ENCODE measurements around the gene COA8.

DNA sequence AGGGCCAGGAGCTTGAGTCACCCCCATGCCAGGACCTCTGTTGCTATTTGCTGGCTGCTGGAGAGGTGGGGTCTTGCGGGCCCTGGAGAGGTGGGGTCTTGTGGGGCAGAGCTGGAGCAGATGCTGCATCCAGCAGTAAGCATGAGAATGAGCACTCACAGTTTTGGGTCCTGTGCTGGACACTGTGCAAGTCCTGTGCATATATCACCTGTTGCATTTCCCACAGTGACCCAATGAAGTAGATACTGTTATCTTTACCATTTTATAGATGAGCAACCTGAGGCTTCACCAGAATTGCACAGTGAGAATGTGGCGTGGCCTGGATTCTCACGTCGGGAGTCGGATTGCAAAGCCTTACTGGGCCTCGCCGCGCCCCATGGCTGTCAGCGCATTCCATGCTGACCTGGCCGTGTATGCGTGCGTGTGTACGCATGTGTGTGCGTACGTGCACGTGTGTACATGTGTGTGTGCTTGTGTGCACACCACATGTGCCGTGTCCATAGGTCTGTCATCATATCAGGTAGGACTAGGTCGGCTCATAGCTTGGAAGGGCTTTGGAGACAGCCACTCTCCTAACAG, 12.0 kb downstream of the COA8 start:
- TF ChIP-seq, protein P1, sequence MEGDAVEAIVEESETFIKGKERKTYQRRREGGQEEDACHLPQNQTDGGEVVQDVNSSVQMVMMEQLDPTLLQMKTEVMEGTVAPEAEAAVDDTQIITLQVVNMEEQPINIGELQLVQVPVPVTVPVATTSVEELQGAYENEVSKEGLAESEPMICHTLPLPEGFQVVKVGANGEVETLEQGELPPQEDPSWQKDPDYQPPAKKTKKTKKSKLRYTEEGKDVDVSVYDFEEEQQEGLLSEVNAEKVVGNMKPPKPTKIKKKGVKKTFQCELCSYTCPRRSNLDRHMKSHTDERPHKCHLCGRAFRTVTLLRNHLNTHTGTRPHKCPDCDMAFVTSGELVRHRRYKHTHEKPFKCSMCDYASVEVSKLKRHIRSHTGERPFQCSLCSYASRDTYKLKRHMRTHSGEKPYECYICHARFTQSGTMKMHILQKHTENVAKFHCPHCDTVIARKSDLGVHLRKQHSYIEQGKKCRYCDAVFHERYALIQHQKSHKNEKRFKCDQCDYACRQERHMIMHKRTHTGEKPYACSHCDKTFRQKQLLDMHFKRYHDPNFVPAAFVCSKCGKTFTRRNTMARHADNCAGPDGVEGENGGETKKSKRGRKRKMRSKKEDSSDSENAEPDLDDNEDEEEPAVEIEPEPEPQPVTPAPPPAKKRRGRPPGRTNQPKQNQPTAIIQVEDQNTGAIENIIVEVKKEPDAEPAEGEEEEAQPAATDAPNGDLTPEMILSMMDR (IDR thresholded peaks at IDR 0.05; ENCODE audit: control extremely low read depth in 1 of 3, insufficient read depth in 1 of 3, low read depth in 1 of 3, low read length in 3 of 3), result no peak
- TF ChIP-seq SP2 (IDR thresholded peaks at IDR 0.05; ENCODE audit: low read length), result no peak

All from H1 (cell line).